Activated naive CD4-positive, alpha-beta T cell treated with anti-CD3 and anti-CD28 coated beads, Interleukin-2, amount 50 U/mL, for 72 hours (primary cell): ENCODE measurements around the gene CIDEC. TPM values are rescaled to one million over a fixed set of nuclear protein-coding genes. Genes with fewer than 3 reads are reported as not detected.
"Not testable (repeated sequence)": the region's sequence is repeated elsewhere in the genome, so short reads cannot be mapped to it uniquely, and the experiment has no call there.

ENCODE experiments used
- ATAC-seq, 2 donors: fragments of 150-1000 bp; cut with Tn5 transposase; 2 replicates each; pipeline ENCODE4 v1.10.0; 2021; ENCODE audit warnings: mild to moderate bottlenecking in 2 of 2, moderate library complexity in 2 of 2
- DNase-seq, 2 donors: peaks; one replicate each; pipeline ENCODE4 v3.0.0; 2021 to 2022; ENCODE audit warnings: low spot score in 2 of 2
- H3K27ac Mint-ChIP-seq, 2 donors: one replicate each; pipeline ENCODE4 v1.8.0; 2022; ENCODE audit warnings: mild to moderate bottlenecking in 2 of 2, mixed read lengths in 2 of 2
- H3K36me3 Mint-ChIP-seq, 2 donors: one replicate each; pipeline ENCODE4 v1.8.0; 2022; ENCODE audit warnings: mixed read lengths in 2 of 2
- H3K9me3 Mint-ChIP-seq, 2 donors: one replicate each; pipeline ENCODE4 v1.8.0; 2022; ENCODE audit warnings: mixed read lengths in 2 of 2
- total RNA-seq, 2 donors: library from RNA; stranded (reverse); gene quantifications; one replicate each; pipeline ENCODE4 v1.2.3, GENCODE V29; 2022

CIDEC gene
- total RNA-seq, 2 donors from 2014 or later: not detected

GRCh38 chr3:9889405-9889804 is 9.4 kb upstream of the CIDEC start:
- peaks cover 0 to 10% of the 10 kb centered on the region in 2 donors for H3K9me3 Mint-ChIP-seq
- ATAC-seq (no peak), DNase-seq (no peak)
- H3K36me3 Mint-ChIP-seq: peaks cover 35 to 36% of the 10 kb centered on the region in 2 donors
- H3K27ac Mint-ChIP-seq: peak overlapping the region in 1 of 2 donors; percentile 96

GRCh38 chr3:9888540-9888939 is 8.5 kb upstream of the CIDEC start:
- H3K27ac Mint-ChIP-seq: no peak overlapping the region
- DNase-seq: no peak
- H3K36me3 Mint-ChIP-seq: peaks cover 27 to 30% of the 10 kb centered on the region in 2 donors
- H3K9me3 Mint-ChIP-seq: peaks cover 0 to 10% of the 10 kb centered on the region in 2 donors
- ATAC-seq: no peak

- Mint-ChIP-seq H3K36me3 (peaks cover 18 to 19% of the 10 kb centered on the region in 2 donors), H3K27ac (no peak overlapping the region), H3K9me3 (peaks cover 0 to 3% of the 10 kb centered on the region in 2 donors)
- DNase-seq (no peak), ATAC-seq (no peak)
Observed at GRCh38 chr3:9887480-9887879, 7.4 kb upstream of the CIDEC start.

GRCh38 chr3:9886328-9886727 is 6.3 kb upstream of the CIDEC start:
- H3K27ac Mint-ChIP-seq: no peak overlapping the region
- H3K36me3 Mint-ChIP-seq: peaks cover 7 to 11% of the 10 kb centered on the region in 2 donors
- ATAC-seq (no peak), DNase-seq (no peak)
- H3K9me3 Mint-ChIP-seq: no peaks in the 10 kb centered on the region

GRCh38 chr3:9884555-9885165 is 4.6 kb upstream of the CIDEC start:
- Mint-ChIP-seq H3K27ac (no peak overlapping the region), H3K36me3 (no peaks in the 10 kb centered on the region), H3K9me3 (no peaks in the 10 kb centered on the region)
- DNase-seq: no peak
- no peak for ATAC-seq

- ATAC-seq: no peak
- H3K9me3 Mint-ChIP-seq: no peaks in the 10 kb centered on the region
- no peaks in the 10 kb centered on the region for H3K36me3 Mint-ChIP-seq
- DNase-seq: no peak
- H3K27ac Mint-ChIP-seq: no peak overlapping the region
Observed at GRCh38 chr3:9883706-9884554, 3.9 kb upstream of the CIDEC start.

- Mint-ChIP-seq H3K27ac (no peak overlapping the region), H3K36me3 (no peaks in the 10 kb centered on the region), H3K9me3 (no peaks in the 10 kb centered on the region)
- DNase-seq (no peak), ATAC-seq (no peak)
Observed at GRCh38 chr3:9881441-9881840, 1.4 kb upstream of the CIDEC start.

GRCh38 chr3:9878700-9879099 is 1.4 kb downstream of the CIDEC start:
- Mint-ChIP-seq H3K27ac (no peak overlapping the region), H3K9me3 (no peaks in the 10 kb centered on the region), H3K36me3 (no peaks in the 10 kb centered on the region)
- DNase-seq (no peak), ATAC-seq (no peak)

- ATAC-seq (peak in 1 of 2 donors; percentile 26), DNase-seq (no peak)
- no peaks in the 10 kb centered on the region for H3K36me3 Mint-ChIP-seq
- H3K9me3 Mint-ChIP-seq: no peaks in the 10 kb centered on the region
- H3K27ac Mint-ChIP-seq: no peak overlapping the region
Observed at GRCh38 chr3:9876991-9877390, 3.1 kb downstream of the CIDEC start.

DNA sequence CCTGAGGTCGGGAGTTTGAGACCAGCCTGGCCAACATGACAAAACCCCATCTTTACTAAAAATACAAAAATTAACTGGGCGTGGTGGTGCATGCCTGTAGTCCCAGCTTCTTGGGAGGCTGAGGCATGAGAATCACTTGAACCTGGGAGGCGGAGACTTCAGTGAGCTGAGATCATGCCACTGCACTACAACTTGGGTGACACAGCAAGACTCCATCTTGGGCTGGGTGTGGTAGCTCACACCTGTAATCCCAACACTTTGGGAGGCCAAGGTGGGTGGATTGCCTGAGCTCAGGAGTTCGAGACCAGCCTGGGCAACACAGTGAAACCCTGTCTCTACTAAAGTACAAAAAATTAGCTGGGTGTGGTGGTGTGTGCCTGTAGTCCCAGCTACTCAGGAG is 3.8 kb downstream of the CIDEC start:
- DNase-seq, ATAC-seq, H3K36me3 Mint-ChIP-seq, H3K27ac Mint-ChIP-seq, H3K9me3 Mint-ChIP-seq: not testable (repeated sequence)

DNA sequence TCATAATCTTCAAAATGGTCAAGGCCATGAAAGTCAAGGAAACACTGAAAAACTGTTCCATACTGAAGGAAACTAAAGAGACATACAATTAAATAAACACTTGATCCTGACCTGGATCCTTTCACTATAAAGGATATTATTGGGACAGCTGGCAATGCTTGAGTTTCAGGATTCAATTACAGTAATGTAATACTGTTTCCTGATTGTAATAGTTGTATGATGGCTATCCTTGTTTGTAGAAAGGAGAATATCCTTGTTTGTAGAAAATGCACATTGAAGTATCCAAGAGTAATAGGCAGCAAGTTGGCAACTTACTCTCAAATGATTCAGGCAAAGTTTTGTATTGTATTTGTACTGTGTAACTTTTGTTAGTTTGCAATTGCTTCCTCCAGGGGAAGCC is 4.6 kb downstream of the CIDEC start:
- H3K27ac Mint-ChIP-seq: no peak overlapping the region
- no peak for ATAC-seq

DNA sequence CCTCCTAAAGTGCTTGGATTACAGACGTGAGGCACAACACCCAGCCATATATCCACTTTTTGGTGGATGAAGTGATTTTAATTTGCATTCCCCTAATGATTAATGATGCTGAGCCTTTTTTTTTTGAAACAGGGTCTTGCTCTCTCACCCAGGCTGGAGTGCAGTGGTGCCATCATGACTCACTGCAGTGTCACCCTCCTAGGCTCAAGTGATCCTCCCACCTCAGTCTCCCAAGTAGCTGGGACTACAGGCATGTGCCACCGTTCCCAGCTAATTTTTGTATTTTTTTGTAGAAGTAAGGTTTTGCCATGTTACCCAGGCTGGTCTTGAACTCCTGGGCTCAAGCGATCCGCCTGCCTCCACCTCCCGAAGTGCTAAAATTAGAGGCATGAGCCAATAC is 8.0 kb downstream of the CIDEC start:
- H3K36me3 Mint-ChIP-seq, ATAC-seq, H3K9me3 Mint-ChIP-seq, DNase-seq, H3K27ac Mint-ChIP-seq: not testable (repeated sequence)

More for the DNA sequence above, 4.6 kb downstream of the CIDEC start:
- no peak for DNase-seq
- Mint-ChIP-seq H3K9me3 (no peaks in the 10 kb centered on the region), H3K36me3 (no peaks in the 10 kb centered on the region)

GRCh38 chr3:9870978-9871377 is 9.1 kb downstream of the CIDEC start:
- Mint-ChIP-seq H3K9me3 (no peaks in the 10 kb centered on the region), H3K36me3 (no peaks in the 10 kb centered on the region), H3K27ac (no peak overlapping the region)
- no peak for ATAC-seq
- no peak for DNase-seq

DNA sequence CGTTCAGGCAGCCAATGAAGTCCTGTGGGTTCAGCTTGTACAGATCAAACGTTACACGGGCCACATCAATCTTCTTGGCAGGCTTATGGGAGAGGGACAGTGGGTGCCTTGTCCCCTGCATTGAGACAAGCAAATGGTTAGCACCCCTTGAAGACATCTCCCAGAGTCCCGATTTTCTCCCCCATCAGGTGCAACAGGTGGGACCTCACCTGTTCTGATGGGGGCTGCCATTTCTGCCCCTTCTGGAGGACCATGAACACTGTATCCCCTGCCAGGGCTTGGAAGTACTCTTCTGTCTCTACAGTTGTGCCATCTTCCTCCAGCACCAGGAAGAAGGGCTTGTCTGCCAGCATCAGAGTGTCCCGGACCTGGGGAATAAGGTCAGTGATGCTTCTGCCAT is 10.1 kb downstream of the CIDEC start:
- DNase-seq (no peak), ATAC-seq (no peak)
- no peaks in the 10 kb centered on the region for H3K36me3 Mint-ChIP-seq
- H3K9me3 Mint-ChIP-seq: no peaks in the 10 kb centered on the region
- no peak overlapping the region for H3K27ac Mint-ChIP-seq

DNA sequence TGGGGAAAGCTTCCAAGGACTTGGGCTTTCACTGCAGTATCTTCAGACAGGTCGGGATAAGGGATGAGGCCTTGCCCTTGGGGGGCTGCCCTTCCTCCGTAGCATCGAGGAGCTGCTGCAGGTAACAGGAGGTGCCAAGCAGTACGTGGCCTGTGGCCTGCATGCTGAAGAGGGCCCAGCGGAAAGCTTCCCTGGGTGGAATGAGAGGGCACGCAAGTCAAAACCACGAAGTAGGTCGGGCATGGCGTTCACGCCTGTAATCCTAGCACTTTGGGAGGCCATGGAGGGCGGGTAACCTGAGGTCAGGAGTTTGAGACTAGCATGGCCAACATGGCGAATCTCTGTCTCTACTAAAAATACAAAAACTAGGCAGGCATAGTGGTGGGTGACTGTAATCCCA is 12.9 kb downstream of the CIDEC start:
- Mint-ChIP-seq H3K36me3 (no peaks in the 10 kb centered on the region), H3K9me3 (no peaks in the 10 kb centered on the region), H3K27ac (peak overlapping the region in 1 of 2 donors; percentile 28)
- no peak for DNase-seq
- ATAC-seq: no peak

GRCh38 chr3:9866639-9867038 is 13.4 kb downstream of the CIDEC start:
- DNase-seq (no peak), ATAC-seq (no peak)
- Mint-ChIP-seq H3K27ac (peak overlapping the region in 1 of 2 donors; percentile 28), H3K36me3 (no peaks in the 10 kb centered on the region), H3K9me3 (no peaks in the 10 kb centered on the region)

DNA sequence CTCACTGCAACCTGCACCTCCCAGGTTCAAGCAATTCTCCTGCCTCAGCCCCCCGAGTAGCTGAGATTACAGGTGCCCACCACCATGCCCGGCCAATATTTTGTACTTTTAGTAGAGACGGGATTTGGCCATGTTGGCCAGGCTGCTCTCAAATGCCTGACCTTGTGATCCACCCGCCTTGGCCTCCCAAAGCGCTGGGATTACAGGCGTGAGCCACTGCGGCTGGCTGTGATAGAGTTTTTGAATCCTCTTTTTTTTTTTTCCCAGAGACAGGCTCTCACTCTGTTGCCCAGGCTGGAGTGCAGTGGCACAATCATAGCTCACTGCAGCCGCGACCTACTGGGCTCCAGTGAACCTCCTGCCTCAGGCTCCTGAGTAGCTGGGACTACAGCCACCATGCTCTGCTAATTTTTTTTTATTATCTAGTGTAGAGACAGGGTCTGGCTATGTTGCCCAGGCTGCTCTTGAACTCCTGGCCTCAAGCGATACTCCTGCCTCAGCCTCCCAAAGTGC is 14.9 kb downstream of the CIDEC start:
- ATAC-seq, H3K27ac Mint-ChIP-seq, DNase-seq, H3K36me3 Mint-ChIP-seq, H3K9me3 Mint-ChIP-seq: not testable (repeated sequence)
